AG08395 (cell line): ENCODE results near the gene TGFB1I1.
"Not testable (repeated sequence)": the region's sequence is repeated elsewhere in the genome, so short reads cannot be mapped to it uniquely, and the experiment has no call there.

Experiments
- DNase-seq: peaks from one replicate; pipeline ENCODE4 v3.0.0; 2012; ENCODE audit warnings: mixed read lengths, low spot score

The TGFB1I1 gene

GRCh38 chr16:31517800-31518402 is 45.9 kb downstream of the TGFB1I1 start:
- no peak for DNase-seq

- no peak for DNase-seq
Measured at GRCh38 chr16:31519759-31520431, 47.9 kb downstream of the TGFB1I1 start.

- no peak for DNase-seq
Measured at GRCh38 chr16:31521368-31521767, 49.4 kb downstream of the TGFB1I1 start.

- DNase-seq: no peak
Measured at GRCh38 chr16:31522071-31522470, 50.1 kb downstream of the TGFB1I1 start.

- not testable (repeated sequence) for DNase-seq
Measured at GRCh38 chr16:31523768-31524167, 51.8 kb downstream of the TGFB1I1 start.

- DNase-seq: no peak
Measured at GRCh38 chr16:31525113-31525512, 53.2 kb downstream of the TGFB1I1 start.
